CD14-positive monocyte (primary cell): ENCODE measurements around the gene ARHGAP9. TPM values are rescaled to one million over a fixed set of nuclear protein-coding genes. Genes with fewer than 3 reads are reported as not detected.
A peak's percentile ranks its signal among the peaks of the same experiment; 100 is the strongest.

Source experiments
- DNase-seq, 3 donors: peaks; one replicate each; pipeline ENCODE4 v3.0.0-alpha.2; 2011 to 2022
- H2AFZ ChIP-seq: 2 replicates; pipeline ENCODE4 v1.6.0; 2012; ENCODE audit warnings: mild to moderate bottlenecking, low read depth, low read length, inconsistent platforms; ENCODE audit not compliant: insufficient read depth, poor library complexity, severe bottlenecking
- H3K27ac ChIP-seq, 2 donors: 1 replicate in 1 of 2; 2 replicates in 1 of 2; pipeline ENCODE4 v1.5.1; 2012 to 2013; ENCODE audit warnings: low read length in 2 of 2, control low read depth in 1 of 2, inconsistent platforms in 1 of 2, low read depth in 1 of 2, mild to moderate bottlenecking in 1 of 2
- H3K27me3 ChIP-seq, 2 donors: one replicate each; pipeline versions ENCODE4 v1.6.0 to v1.6.1; 2011 to 2013; ENCODE audit warnings: low read length in 2 of 2; ENCODE audit not compliant: control insufficient read depth in 2 of 2, insufficient read depth in 2 of 2
- H3K36me3 ChIP-seq, 2 donors: replicated peaks in 1 of 2; 1 replicate in 1 of 2; 2 replicates in 1 of 2; pipeline versions ENCODE4 v1.5.1 to v1.6.1; 2012 to 2013; ENCODE audit warnings: low read length in 2 of 2, control low read depth in 1 of 2, inconsistent platforms in 1 of 2, mild to moderate bottlenecking in 1 of 2; ENCODE audit not compliant: insufficient read depth in 2 of 2, control insufficient read depth in 1 of 2
- H3K4me1 ChIP-seq, 2 donors: 1 replicate in 1 of 2; 2 replicates in 1 of 2; pipeline versions ENCODE4 v1.5.1 to v1.6.1; 2012 to 2013; ENCODE audit warnings: low read length in 2 of 2, control low read depth in 1 of 2, inconsistent platforms in 1 of 2, mild to moderate bottlenecking in 1 of 2, moderate library complexity in 1 of 2; ENCODE audit not compliant: insufficient read depth in 2 of 2, control insufficient read depth in 1 of 2
- H3K4me2 ChIP-seq: replicated peaks from 2 replicates; pipeline ENCODE3; 2012; ENCODE audit warnings: low read length, moderate library complexity, mild to moderate bottlenecking; ENCODE audit not compliant: poor library complexity, severe bottlenecking; ENCODE audit errors: extremely low read depth
- H3K4me3 ChIP-seq, 3 experiments: fragments of 200-600 bp in 1 of 3; sonication (generic) in 1 of 3; replicated peaks in 1 of 3; 1 replicate in 2 of 3; 2 replicates in 1 of 3; pipeline ENCODE4 v1.5.1; 2011 to 2013; ENCODE audit warnings: low read length in 3 of 3, mild to moderate bottlenecking in 3 of 3, control low read depth in 2 of 3, low read depth in 2 of 3, inconsistent platforms in 1 of 3, moderate library complexity in 1 of 3
- H3K79me2 ChIP-seq: 2 replicates; pipeline ENCODE4 v1.6.0; 2012; ENCODE audit warnings: mild to moderate bottlenecking, control low read depth, inconsistent platforms, low read length, moderate library complexity; ENCODE audit not compliant: insufficient read depth
- H3K9ac ChIP-seq: 2 replicates; pipeline ENCODE4 v1.6.0; 2017; ENCODE audit warnings: low read length, mild to moderate bottlenecking; ENCODE audit not compliant: insufficient read depth, poor library complexity, severe bottlenecking
- H3K9me3 ChIP-seq, 2 donors: replicated peaks in 1 of 2; 1 replicate in 1 of 2; 2 replicates in 1 of 2; pipeline versions ENCODE4 v1.5.1 to v1.6.1; 2012 to 2013; ENCODE audit warnings: low read length in 2 of 2, control low read depth in 1 of 2; ENCODE audit not compliant: control insufficient read depth in 1 of 2, insufficient read depth in 1 of 2
- H4K20me1 ChIP-seq: 2 replicates; pipeline ENCODE4 v1.6.0; 2012; ENCODE audit warnings: mild to moderate bottlenecking, low read length, control low read depth, moderate library complexity; ENCODE audit not compliant: insufficient read depth
- H3K27ac Mint-ChIP-seq, 7 donors: one replicate each; pipeline ENCODE4 v1.8.0; 2020; ENCODE audit warnings: mild to moderate bottlenecking in 7 of 7, mixed read lengths in 7 of 7, moderate library complexity in 6 of 7, inconsistent platforms in 2 of 7
- H3K27me3 Mint-ChIP-seq, 3 donors: one replicate each; pipeline ENCODE4 v1.8.0; 2021 to 2022; ENCODE audit warnings: low read depth in 3 of 3, mild to moderate bottlenecking in 3 of 3, mixed read lengths in 3 of 3, moderate library complexity in 3 of 3, inconsistent platforms in 1 of 3
- H3K36me3 Mint-ChIP-seq, 2 donors: one replicate each; pipeline ENCODE4 v1.8.0; 2020; ENCODE audit warnings: mixed read lengths in 2 of 2, inconsistent platforms in 1 of 2, mild to moderate bottlenecking in 1 of 2
- H3K4me1 Mint-ChIP-seq: one replicate; pipeline ENCODE4 v1.8.0; 2020; ENCODE audit warnings: mild to moderate bottlenecking, mixed read lengths
- H3K4me3 Mint-ChIP-seq, 2 donors: one replicate each; pipeline ENCODE4 v1.8.0; 2020; ENCODE audit warnings: mild to moderate bottlenecking in 2 of 2, mixed read lengths in 2 of 2, moderate library complexity in 1 of 2
- H3K9me3 Mint-ChIP-seq, 7 donors: one replicate each; pipeline ENCODE4 v1.8.0; 2020 to 2022; ENCODE audit warnings: mixed read lengths in 7 of 7, mild to moderate bottlenecking in 6 of 7, moderate library complexity in 6 of 7, inconsistent platforms in 2 of 7
- WGBS: methylation state at CpG from one replicate; pipeline ENCODE4 v1.1.5; 2013; ENCODE audit warnings: missing lambda C conversion rate; ENCODE audit not compliant: insufficient coverage; 5-methylcytosine and 5-hydroxymethylcytosine counted together
- intact Hi-C, 2 donors: fragments of 100-400 bp; cut with micrococcal nuclease; formaldehyde crosslinking; loops; one replicate each; pipeline versions ENCODE4 v1.15.0 to v1.15.1; 2023
- polyA minus RNA-seq: library from RNA; depleted of rRNA, polyadenylated mRNA; stranded (reverse); fragments of >200 nt; gene quantifications from 2 replicates; pipeline ENCODE4 v1.2.3, GENCODE V29; 2012
- polyA plus RNA-seq, 3 donors: library from polyadenylated mRNA; depleted of rRNA in 1 of 3; unstranded in 2 of 3; stranded (reverse) in 1 of 3; fragments of 300-500 nt in 2 of 3; fragments of >200 nt in 1 of 3; fragmentation: Illumina TruSeq in 2 of 3; gene quantifications; 1 replicate in 2 of 3; 2 replicates in 1 of 3; pipeline ENCODE4 v1.2.3, GENCODE V29; 2012 to 2021
- total RNA-seq, 12 experiments: library from RNA in 1 of 12; stranded (reverse) in 1 of 12; fragments of 120-200 nt in 1 of 12; gene quantifications; one replicate each; pipeline ENCODE4 v1.2.4 and lab custom pipeline; 2013 to 2026; ENCODE audit warnings: mixed read lengths in 6 of 12, inconsistent platforms in 1 of 12
- TF ChIP-seq, protein P1 (sequence below): fragments of 200-600 bp; IDR thresholded peaks from one replicate; pipeline ENCODE4 v1.8.0; 2022; ENCODE audit warnings: antibody characterized with exemption, mild to moderate bottlenecking

The ARHGAP9 gene
- 282 TPM for total RNA-seq (2013)
- polyA plus RNA-seq, result 100 to 1,000 TPM; 211 to 581 (median 213) TPM
- 145 and 217 TPM in 2 replicates for polyA minus RNA-seq
- 10.5 to 114 (median 88.3) reads per million in 11 experiments for total RNA-seq (lab: John Stamatoyannopoulos, UW)

DNA sequence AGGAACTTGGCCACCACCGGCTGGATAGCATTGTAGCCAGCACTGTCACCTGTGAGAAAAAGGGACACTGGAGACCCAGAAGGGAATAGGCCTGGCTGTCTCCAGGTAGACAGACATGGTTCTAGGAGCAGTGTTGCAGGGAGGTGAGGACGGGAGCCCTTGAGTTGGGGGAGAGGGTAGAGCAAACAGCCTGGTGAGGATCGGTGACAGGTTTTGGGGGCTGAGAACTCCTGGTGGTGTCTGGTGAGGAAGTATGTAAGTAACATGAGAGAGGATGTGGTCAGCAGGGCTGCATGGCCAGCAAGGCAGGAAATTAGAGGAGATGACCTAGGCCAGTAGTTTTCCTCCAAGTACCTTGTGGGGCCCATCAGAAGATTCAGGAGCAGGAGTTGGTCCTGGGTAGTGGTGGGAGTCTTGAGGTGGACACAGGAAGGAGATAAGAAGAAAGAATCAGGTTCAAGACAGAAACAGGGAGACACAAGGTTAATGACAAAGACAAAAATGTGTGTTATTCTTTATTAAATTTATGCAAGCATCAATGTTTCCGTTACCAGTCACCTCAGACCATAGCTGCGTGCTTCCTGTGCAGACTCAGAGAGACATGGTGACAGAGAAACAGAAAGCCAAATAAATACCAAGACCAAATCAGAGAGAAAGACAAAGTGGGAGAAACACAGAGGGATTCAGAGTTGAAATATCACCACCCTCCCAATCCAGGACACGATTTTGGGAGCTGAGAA, at the start of gene ARHGAP9:
ARHGAP9 (minus strand) TSS at position 491 of the 740 bp plus-strand sequence; CDS start at position 31, 460 bp downstream.
- H3K27ac Mint-ChIP-seq, result peak within 1 kb of the TSS; percentile 86 to 97 (median 96)
- H3K4me1 ChIP-seq, result peaks cover 42 to 60% of the 10 kb centered on the region in 2 donors
- WGBS, result 41% methylated on average over 3 of the region's 6 CpGs
- H3K9ac ChIP-seq, result peak within 1 kb of the TSS; percentile 83
- intact Hi-C loops, result loop anchor here (5.0 to 10.0 kb wide), 4 partner anchors 43 to 145 kb away; partner anchors contain the start of genes DCTN2 (in 2 of the 2), DDIT3 (in 1 of the 2) and MBD6 (in 1 of the 2)
- peaks cover 0 to 2% (median 0%) of the 10 kb centered on the region in 3 donors for H3K27me3 Mint-ChIP-seq
- peaks cover 55% of the 10 kb centered on the region for H3K4me1 Mint-ChIP-seq
- peak within 1 kb of the TSS; percentile 62 to 83 for H3K27ac ChIP-seq
- H4K20me1 ChIP-seq, result peaks cover 20% of the 10 kb centered on the region
- H3K4me3 Mint-ChIP-seq, result peak within 1 kb of the TSS; percentile 97 to 99
- peak within 1 kb of the TSS in 2 of 3 experiments; percentile 2 to 100 for H3K4me3 ChIP-seq
- peaks cover 7 to 12% of the 10 kb centered on the region in 2 donors for H3K36me3 ChIP-seq
- H3K9me3 ChIP-seq, result no peaks in the 10 kb centered on the region
- peaks cover 14 to 28% of the 10 kb centered on the region in 2 donors for H3K36me3 Mint-ChIP-seq
- peak in 2 of 3 donors; percentile 47 for DNase-seq
- no peaks in the 10 kb centered on the region for H3K9me3 Mint-ChIP-seq
- peak within 1 kb of the TSS; percentile 72 for H2AFZ ChIP-seq
- H3K79me2 ChIP-seq, result peaks cover 59% of the 10 kb centered on the region
- TF ChIP-seq, protein P1, sequence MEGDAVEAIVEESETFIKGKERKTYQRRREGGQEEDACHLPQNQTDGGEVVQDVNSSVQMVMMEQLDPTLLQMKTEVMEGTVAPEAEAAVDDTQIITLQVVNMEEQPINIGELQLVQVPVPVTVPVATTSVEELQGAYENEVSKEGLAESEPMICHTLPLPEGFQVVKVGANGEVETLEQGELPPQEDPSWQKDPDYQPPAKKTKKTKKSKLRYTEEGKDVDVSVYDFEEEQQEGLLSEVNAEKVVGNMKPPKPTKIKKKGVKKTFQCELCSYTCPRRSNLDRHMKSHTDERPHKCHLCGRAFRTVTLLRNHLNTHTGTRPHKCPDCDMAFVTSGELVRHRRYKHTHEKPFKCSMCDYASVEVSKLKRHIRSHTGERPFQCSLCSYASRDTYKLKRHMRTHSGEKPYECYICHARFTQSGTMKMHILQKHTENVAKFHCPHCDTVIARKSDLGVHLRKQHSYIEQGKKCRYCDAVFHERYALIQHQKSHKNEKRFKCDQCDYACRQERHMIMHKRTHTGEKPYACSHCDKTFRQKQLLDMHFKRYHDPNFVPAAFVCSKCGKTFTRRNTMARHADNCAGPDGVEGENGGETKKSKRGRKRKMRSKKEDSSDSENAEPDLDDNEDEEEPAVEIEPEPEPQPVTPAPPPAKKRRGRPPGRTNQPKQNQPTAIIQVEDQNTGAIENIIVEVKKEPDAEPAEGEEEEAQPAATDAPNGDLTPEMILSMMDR, result no peak
- peak within 1 kb of the TSS; percentile 89 for H3K4me2 ChIP-seq
- no peaks in the 10 kb centered on the region for H3K27me3 ChIP-seq

DNA sequence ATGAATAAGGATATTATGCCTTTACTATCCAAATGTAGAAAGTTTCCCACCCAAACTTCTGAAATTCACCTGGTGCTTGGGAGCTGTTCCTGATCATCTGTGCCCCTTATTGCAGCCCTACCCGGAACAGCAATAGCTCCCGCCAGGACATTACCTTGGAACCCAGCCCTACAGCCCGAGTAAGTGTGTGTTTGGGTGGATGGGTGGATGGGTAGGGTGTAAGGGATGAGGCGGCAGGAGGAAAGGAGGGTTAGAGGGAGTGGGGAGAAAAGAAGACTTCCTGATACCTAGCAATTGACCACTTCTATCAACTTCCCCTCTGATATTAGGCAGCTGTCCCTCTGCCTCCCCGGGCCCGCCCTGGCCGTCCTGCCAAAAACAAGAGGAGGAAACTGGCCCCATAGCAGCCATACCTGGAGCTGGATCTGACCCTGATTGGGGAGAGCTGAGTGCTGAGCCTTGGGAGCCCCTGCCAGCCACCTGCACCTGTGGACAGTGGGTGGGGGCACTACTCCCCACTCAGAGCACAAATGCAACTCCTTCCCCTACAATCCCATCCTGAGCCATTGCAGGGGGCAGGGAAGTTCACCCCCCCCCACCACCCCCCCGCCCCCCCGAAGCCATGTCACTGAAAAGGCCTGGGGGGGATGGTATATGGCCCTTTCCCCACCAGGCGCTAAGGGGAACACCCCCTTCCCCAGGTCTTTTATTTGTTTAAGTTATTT, 49.3 kb upstream of the ARHGAP9 start:
- Mint-ChIP-seq H3K4me3 (no peak overlapping the region), H3K4me1 (peaks cover 12% of the 10 kb centered on the region)

More for the DNA sequence above, 49.3 kb upstream of the ARHGAP9 start:
- no peak overlapping the region for H2AFZ ChIP-seq
- no peaks in the 10 kb centered on the region for H3K27me3 Mint-ChIP-seq
- peaks cover 75% of the 10 kb centered on the region for H4K20me1 ChIP-seq
- no peak overlapping the region for H3K4me3 ChIP-seq
- H3K36me3 Mint-ChIP-seq, result peaks cover 79 to 98% of the 10 kb centered on the region in 2 donors
- H3K9me3 Mint-ChIP-seq, result peaks cover 0 to 2% (median 0%) of the 10 kb centered on the region in 7 donors
- 100% methylated on average over 2 of the region's 10 CpGs for WGBS
- DNase-seq, result no peak
- no peaks in the 10 kb centered on the region for H3K27me3 ChIP-seq
- H3K79me2 ChIP-seq, result peaks cover 36% of the 10 kb centered on the region
- no peaks in the 10 kb centered on the region for H3K9me3 ChIP-seq
- peaks cover 93 to 97% of the 10 kb centered on the region in 2 donors for H3K36me3 ChIP-seq
- H3K9ac ChIP-seq, result no peak overlapping the region
- intact Hi-C loops, result no loop called here
- H3K27ac Mint-ChIP-seq, result peak overlapping the region in 4 of 7 donors; percentile 68 to 85 (median 76)
- H3K27ac ChIP-seq, result peak overlapping the region in 1 of 2 donors; percentile 41
- H3K4me2 ChIP-seq, result no peak overlapping the region
- TF ChIP-seq, protein P1, result no peak
- H3K4me1 ChIP-seq, result peaks cover 7 to 15% of the 10 kb centered on the region in 2 donors
